GM21515 (cell line): Measurements from ENCODE around the gene ZNF766.
"Not testable (repeated sequence)": the region's sequence is repeated elsewhere in the genome, so short reads cannot be mapped to it uniquely, and the experiment has no call there.

Experiments
- ATAC-seq: cut with Tn5 transposase; IDR thresholded peaks from one replicate; pipeline ENCODE4 v1.9.1; 2021; ENCODE audit not compliant: unreplicated experiment

Gene ZNF766

DNA sequence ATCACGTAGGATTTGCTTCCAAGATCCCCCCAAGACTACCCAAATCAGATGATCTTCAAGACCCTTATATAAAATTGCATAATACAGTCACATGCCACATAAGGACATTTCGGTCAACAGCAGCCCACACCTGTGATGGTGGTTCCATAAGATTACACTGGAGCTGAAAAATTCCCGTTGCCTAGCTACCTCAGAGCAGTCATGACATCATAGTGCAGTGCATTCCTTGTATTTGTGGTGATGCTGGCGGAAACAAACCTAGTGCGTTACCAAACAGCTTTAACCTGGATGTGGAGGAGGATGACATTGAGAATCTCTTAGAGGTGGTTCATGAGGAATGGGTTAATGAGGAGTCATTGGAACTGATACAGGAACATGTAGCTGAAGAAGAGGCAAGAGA lies 4.8 kb downstream of the ZNF766 start:
- ATAC-seq = no peak

DNA sequence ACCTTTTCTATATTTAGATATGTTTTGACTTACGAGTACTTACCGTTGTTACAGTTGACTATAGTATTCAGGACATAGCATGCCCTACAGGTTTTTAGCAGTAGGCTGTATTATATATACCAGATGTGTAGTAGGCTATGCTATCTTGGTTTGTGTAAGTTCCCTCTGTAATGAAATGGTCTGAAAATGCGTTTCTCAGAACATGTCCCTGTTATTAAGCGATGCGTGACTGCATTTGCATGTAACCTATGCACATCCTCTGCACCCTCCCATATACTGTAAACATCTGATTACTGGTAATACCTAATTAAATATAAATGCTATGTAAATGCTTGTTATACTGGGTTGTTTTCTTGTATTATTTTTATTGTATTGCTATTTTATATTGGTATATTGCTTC lies 6.6 kb downstream of the ZNF766 start:
- ATAC-seq = no peak

DNA sequence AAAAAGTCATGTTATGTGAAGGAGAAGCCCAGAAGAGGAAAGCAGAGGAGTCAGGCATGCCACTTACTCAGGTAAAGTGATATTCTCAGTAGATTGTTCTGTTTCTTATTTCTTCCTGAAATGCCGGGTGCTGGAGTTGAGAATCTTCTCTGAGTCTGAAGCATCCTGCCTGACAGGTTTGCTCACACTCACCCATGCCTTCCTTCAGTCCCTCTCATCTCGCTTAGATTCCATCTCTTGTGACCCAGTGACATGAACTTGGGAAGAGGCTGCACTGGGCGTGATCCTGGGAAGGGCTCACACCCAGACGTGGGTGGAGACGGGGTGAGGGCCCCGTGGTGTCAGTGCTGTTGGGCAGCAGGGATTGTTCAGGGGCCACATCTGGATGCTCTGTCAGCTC lies 8.1 kb downstream of the ZNF766 start:
- ATAC-seq = no peak

DNA sequence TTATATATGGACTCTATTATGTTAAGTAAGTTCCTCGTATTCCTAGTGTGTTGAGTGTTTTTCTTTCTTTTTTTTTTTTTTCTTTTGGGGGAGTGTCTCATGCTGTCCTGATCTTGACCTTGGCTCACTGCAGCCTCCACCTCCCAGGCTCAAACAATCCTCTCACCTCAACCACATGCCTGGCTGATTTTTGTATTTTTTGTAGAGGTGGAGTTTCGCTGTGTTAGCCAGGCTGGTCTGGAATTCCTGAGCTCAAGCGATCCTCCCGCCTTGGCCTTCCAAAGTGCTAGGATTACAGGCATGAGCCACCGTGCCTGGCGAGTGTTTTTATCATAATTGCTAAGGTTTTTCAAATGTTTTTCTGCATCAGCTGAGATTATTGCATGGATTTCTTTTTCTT lies 16.9 kb downstream of the ZNF766 start:
- no peak for ATAC-seq

DNA sequence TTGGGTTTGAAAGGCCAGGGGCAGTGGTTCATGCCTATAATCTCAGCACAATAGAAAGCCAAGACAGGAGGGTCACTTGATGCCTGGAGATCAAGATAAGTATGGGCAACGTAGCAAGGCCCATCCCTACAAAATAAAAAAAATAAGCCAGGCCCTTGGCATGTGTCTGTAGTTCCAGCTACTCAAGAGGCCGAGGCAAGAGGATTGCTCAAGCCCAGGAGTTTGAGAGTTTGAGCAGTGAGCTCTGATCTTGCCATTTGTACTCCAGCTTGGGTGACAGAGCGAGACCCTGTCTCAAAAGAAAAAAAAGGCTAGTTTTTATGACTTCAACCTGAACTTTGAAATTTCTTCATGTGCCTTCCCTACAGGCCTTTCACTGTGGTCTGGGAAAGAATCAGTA lies 22.4 kb downstream of the ZNF766 start:
- no peak for ATAC-seq

DNA sequence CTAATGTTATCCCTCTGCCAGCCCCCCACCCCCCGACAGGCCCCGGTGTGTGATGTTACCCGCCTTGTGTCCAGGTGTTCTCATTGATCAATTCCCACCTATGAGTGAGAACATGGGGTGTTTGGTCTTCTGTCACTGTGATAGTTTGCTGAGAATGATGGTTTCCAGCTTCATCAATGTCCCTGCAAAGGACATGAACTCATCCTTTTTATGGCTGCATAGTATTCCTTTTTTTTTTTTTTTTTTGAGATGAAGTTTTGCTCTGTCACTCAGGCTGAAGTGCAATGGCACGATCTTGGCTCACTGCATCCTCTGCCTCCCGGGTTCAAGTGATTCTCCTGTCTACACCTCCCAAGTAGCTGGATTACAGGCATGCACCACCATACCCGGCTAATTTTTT lies 23.6 kb downstream of the ZNF766 start:
- not testable (repeated sequence) for ATAC-seq

DNA sequence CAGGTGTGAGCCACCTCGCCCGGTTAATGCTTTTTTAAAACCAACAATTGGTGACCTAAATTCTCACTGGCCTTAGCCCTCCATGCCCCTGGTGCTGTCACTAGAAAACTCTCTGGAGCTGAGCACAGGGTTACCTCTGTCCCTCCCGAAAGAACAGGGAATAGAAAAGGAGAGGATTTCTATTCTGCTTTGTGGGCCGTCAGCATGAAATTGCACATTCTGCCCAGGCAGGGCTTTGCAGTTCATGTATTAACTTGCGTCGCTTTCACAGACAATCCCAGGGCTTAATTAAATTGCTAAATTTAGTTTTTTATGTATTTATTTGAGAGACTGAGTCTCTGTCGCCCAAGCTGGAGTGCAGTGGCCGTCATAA lies 27.0 kb downstream of the ZNF766 start:
- ATAC-seq = peak; percentile 4

DNA sequence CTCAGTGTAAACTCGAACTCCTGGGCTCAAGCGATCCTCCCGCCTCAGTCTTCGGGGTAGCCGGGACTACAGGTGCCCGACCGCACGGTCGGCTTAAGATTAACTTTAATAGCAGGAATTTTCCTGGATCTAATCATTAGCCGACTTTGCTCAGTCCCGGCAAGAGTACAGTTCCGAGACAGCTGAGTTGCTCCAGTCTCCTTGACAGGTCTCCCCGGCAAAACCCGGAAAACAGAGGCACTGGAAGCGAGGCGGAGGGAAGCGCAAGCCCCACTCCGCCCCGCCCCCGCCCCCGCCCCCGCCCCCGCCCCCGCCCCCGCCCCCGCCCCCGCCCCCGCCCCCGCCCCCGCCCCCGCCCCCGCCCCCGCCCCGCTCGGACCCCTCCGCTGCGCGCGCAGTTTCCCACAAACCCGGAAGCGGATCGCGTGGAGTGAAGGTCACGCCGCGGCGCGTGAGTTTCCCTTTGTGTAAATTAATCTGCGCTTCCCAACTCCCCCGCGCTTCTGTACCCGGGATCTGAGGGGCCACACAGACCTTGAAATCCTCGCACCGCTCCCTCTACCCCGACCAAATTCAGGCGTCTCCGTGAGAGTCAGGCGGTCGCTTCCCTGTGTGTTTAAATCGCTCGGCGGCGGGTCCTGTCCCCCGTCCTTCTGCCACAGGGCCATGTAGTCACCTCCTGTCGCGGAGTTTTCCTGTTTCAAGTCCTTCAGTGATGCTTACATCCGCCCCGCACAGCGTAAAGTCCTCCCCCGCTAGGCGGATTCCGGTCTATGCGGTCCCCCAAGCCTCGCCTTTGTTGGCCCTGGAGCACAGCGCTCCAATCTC lies 27.6 kb downstream of the ZNF766 start, which contains the start of gene ZNF480:
TSS of gene ZNF480 (plus strand) at position 397 of the 828 bp plus-strand sequence. CDS start 3,244 bp downstream, outside the sequence.
- ATAC-seq = peak; percentile 54

DNA sequence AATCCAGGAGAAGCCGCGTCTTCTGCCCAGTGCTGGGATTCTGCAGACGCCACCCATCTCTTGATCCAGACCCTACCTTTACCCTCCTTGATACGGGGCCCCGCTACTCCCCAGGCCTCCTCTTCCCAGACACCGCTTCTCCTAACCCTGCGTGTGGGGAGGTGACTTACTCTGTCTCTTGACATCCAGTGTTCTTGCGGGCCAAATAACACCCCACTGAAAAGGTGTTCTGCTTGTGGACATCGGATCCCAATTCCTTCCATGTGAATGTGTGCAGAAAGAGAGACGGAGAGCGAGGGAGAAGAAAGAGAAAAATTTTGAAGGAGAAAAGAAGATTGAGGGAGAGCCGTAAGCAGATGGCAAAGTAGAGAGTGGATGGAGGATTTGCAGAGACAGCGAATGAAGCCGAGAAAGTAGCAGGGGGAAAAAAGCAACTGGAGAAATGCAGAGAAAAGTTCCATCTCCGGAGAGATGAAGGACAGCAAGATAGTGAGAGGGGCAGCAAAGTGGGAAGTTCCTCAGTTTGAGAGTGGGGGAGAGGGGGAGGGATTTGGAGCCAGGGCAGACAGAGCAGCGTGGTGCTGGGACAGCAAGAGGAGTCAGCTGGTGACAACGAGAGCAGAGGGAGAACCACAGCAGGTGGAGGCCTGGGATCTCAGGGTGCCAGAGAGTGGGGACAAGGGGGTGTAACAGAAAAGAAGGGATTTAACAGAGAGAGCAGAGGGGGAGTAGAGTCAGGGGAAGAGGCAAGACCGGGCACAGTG lies 28.4 kb downstream of the ZNF766 start:
- ATAC-seq = peak; percentile 29

DNA sequence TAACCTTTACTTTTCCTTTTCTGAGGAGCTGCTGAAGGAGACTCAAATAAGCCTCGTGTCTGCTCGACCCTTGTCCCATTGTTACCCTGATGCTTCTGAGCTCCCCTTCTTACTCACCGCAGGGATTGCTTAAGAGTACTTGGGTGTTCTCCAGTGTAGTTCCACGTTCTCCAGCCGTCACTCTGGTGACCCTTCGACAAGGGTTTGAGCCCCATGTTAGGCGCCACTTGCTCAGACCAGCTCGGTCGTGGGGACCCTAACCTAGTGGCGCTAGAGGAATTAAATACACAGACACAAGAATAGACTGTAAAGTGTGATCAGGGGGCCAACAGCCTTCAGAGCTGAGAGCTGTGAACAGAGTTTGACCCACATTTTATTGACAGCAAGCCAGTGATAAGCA lies 37.9 kb downstream of the ZNF766 start:
- ATAC-seq = no peak

DNA sequence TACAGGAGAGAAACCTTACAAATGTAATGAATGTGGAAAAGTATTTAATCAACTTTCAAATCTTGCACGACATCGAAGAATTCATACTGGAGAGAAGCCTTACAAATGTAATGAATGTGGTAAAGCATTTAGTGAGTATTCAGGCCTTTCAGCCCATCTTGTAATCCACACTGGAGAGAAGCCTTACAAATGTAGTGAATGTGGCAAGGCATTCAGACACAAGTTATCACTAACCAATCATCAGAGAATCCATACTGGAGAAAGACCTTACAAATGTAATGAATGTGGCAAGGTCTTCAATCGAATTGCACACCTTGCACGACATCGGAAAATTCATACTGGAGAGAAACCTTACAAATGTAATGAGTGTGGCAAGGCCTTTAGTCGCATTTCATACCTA lies 53.0 kb downstream of the ZNF766 start:
- no peak for ATAC-seq

DNA sequence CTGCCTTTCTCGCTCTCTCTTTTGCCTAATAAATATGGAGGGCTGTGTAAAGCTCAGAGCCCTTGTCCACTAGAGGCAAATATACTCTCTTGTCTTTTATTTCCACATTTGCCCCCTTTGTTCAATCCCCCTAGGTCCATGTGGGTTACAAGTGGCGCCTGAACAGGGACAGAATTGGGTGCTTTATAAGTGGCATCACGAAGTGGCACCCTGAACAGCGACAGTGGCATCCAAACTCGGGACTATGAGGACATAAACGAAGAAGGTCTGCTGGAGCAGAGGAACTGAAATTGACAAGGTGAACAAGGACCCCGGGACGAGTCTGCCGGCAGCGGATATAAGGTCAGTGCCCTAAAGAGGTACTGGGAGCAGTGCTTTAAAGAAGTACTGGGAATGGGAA lies 62.4 kb downstream of the ZNF766 start:
- no peak for ATAC-seq

DNA sequence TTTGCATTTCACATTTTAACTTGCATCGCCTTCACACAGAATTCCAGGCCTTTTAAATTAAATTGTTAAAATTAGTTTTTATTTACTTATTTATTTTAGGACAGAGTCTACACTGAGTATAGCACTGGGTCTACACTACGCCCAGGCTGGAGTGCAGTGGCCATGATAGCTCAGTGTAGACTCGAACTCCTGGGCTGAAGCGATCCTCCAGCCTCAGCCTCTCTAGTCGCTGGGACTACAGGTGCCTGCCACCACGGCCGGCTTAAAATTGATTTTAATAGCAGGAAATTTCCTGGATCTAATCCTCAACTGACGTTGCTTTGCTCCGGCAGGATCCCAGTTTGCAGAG lies 66.4 kb downstream of the ZNF766 start:
- no peak for ATAC-seq

DNA sequence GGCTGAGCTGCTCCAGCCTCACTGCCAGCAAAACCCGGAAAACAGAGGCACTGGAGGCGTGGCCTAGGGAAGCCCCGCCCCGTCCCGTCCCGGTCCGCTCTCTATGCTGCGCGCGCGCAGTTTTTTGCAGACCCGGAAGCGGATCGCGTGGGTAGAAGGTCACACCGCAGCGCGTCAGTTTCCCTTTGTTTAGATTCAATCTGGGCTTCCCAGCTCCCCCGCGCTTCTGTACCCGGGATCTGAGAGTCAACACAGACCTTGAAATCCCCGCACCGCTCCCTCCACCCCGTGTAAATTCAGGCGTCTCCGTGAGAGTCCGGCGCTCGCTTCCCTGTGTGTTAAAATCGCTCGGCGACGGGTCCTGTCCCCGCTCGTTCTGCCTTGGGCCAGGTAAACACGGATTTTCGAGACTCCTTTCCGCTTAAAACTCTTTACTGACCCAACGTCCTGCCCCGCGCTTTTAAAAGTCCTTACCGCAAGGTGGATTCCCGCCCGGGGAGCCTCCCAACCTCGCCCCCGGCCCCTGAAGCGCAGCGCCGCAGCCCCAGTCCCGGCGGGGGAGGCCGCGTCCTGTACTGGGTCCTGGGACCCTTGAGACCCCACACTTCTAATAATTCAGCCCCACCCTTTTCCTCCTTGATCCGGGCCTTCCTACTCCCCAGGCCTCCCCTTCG lies 66.9 kb downstream of the ZNF766 start, which contains the start of gene ZNF610:
TSS of gene ZNF610 (plus strand) at position 127 of the 674 bp plus-strand sequence. CDS start 12,930 bp downstream, outside the sequence.
- no peak for ATAC-seq

DNA sequence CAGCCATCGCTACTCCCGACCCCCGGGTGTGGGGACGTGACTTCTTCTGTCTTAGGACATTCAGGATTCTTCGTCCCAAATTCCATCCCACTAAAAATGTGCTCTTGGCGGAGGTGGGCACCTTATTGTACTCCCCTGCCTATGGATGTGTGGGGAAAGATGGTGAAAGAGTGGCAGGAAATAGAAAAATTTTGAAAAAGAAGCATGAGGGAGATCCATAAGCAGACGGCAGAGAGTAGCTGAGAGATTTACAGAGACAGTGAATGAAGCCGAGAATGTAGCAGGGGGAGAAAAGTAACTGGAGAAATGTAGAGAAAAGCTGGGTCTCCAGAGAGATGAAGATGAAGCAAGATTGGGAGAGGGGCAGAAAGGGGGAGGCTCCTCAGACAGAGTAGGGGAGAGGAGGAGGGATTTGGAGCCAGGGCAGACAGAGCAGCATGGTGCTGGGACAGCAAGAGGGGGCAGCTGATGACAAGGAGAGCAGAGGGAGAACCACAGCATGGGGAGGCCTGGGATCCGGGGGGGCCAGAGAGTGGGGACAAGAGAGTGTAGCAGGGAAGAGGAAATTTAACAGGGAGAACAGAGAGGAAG lies 67.5 kb downstream of the ZNF766 start:
- ATAC-seq = no peak

DNA sequence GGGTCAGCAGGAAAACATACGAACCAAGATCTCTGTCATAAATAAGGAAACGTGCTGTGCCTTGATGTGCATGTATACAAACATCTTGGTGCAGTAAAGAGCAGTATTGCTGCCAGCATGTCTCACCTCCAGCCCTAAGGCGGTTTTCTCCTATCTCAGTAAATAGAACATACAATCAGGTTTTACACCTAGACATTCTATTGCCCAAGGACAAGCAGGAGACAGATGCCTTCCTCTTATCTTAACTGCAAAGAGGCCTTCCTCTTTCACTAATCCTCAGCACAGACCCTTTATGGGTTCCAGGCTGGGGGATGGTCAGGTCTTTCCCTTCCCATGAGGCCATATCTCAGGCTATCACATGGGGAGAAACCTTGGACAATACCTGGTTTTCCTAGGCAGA lies 69.6 kb downstream of the ZNF766 start:
- ATAC-seq = not testable (repeated sequence)

DNA sequence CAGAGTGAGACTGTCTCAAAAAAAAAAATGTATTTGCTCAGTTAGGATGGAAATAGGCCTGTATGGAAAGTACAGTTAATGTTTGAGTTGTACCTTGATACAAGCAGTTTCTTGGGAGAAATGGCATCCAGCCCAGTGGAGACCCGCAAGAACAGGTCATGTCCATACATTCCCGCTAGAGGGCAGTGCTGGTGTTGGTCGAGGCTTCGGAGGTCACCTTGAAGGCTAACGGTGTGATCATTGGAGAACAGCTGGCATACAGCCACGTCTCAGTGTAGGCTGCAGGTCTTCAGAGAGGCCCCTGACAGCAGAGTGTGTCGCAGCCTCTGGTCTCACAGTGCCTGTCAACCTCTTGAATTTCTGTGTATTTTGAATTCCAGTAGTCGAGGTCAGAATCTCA lies 74.2 kb downstream of the ZNF766 start:
- ATAC-seq = no peak

DNA sequence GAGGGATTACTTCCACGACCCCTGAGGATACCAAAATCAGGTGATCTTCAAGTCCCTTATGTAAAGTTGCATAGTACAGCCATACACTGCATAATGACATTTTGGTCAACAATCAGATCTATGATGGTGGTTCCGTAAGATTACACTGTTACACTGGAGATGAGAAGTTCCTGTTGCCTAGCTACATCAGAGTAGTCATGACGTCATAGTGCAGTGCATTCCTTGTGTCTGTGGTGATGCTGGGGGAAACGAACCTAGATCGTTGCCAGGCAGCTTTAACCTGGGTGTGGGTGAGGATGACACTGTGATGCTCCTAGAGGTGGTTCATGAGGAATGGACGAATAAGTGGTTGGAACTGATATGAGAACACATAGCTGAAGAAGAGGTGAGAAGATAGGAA lies 75.8 kb downstream of the ZNF766 start:
- ATAC-seq = no peak
